SW 1271 (cell line): ENCODE data around the gene LZTFL1.

Experiments
- DNase-seq, 2 experiments: peaks; one replicate each; lab custom pipeline; 2025; lab: John Stamatoyannopoulos, UW

LZTFL1 gene

DNA sequence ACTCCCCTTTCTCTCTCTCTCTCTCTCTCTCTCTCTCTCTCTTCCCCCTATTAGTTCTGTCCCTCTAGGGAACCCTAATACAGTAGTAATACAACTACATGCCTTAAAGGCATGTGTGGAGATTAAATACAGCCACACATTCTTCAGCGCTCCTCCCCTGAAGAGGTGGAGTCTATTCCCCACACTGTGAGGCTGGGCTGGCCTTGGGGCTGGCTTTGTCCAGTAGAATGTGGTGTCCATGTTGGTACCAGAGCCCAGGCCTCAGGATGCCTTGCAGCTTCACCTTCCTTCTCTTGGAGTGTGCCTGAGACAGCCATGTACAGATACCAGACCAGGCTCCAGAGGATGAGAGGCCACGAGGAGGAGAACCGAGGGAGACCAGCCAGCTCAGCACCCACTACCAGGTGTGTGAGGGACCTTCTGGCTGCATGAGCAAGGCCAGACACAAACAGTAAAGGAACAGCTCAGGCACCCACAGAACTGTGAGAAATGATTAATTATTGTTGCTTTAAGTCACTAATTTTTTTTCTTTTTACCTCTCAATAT lies 56.2 kb downstream of the LZTFL1 start:
- no peak for DNase-seq

DNA sequence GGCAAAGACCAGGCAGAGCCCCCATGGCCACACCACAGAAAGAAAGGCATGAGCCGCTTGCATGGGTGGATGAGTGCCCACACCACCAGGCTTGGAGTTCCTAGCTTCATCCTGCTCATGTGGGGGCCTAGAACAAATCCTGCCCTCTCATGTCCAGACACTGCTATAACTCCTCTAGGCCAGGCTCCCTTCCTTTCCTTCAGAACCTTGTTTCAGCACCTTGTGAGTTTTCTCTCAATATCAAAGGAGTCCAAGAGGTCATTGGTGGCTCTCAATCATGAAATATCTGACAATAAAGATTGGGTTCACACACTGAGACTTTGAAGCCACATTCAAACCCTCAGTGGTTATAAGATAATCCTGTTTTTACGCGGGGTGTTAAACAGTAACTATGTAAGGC lies 58.3 kb downstream of the LZTFL1 start:
- no peak for DNase-seq

DNA sequence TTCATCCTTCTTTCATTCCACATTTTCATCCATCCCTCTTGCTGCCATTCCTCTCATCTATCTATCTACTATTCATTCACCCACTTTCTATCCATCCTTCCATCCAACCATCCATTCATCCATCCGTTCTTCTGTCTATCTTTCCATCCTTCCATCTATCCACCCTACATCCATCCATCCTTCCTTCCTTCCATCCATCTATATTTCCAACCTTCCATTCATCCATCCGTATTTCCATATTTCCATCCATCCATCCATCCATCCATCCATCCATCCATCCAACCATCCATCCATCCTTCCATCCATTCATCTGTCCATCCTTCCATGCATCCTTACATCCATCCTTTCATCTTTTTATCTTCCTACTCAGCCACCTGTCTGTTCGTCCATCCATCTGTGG lies 59.5 kb downstream of the LZTFL1 start:
- DNase-seq: no peak

DNA sequence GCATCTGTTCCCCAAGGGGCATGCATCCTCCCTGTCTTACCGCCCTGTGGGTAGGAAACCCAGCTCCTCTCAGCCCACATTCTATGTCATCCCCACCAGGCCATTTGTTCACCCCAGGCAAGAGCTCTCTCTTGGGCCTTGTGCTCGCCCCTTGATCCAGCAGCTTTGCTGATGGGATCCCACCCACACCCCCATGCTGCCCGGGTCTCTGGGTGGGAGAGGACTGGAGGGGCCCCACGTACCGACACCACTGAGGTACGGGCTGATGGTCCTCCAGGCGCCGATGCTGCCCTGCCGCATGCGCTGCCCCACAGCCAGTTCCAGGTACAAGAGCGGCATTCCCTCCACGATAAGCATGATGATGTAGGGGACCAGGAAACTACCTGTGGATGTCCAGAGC lies 60.1 kb downstream of the LZTFL1 start:
- DNase-seq: no peak

DNA sequence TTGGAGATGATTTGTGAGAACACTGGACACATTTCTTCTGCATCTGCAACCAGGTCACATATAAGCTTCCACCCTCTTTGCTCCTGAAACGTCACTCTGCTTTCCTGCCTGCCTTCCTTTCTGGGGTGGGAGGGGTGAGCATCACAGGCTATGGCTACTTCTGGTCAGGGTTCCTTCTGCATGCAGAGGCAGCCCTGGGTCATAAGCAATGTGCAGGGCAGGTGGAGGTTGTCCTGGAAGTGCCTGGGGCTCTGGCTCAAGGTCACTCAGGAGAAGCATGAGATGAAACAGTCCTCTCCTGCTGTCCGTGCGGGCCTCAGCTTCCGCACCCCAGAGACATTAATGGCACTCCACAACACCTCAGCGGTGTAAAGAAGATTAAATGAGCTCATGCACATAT lies 60.6 kb downstream of the LZTFL1 start:
- no peak for DNase-seq

DNA sequence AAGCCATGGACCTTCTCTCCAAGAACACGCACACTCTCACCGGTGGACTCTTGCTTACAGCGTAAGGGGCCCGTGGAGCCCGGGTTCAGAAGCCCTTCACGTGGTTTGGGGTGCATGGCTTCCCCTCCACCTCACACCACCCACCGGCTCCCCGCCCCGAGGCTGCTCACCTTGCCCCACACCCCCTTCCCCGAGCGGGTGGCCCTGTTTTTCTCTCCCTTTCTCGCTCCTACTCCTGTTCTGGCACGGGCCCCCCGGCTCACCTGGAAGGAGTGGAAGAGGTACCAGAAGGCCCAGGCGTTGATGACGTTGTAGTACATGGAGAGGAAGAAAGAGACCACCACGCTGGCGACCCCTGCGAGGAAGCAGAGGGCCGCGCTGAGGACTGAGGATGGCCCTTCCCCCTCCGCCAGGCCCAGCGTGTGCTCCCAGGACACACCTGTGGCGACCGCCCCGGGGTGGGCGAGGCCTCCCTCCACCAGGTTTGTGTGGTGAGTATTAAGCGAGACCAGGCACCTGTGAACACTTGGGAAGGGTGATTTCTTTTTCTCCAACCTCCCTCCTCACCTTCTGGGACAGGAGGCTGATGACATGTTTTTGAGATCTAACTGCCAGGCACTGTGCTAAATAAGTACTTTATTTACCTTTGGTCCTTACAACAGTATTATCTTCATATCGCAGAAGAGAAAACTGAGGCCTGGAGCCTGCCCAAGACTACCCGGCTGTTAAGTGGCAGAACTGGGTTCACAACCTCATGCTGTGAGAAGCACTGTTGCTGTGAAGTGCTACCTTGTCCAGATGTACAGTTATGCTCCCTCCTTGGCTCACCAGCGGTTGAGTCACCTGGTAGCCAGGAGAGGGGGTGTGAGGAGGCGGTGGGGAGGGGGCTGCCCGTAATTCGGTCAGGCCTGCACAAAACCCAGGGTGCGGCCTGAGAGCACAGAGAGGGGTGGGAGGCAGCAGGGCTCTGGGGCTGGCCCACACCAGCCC lies 61.9 kb downstream of the LZTFL1 start:
- DNase-seq: no peak

DNA sequence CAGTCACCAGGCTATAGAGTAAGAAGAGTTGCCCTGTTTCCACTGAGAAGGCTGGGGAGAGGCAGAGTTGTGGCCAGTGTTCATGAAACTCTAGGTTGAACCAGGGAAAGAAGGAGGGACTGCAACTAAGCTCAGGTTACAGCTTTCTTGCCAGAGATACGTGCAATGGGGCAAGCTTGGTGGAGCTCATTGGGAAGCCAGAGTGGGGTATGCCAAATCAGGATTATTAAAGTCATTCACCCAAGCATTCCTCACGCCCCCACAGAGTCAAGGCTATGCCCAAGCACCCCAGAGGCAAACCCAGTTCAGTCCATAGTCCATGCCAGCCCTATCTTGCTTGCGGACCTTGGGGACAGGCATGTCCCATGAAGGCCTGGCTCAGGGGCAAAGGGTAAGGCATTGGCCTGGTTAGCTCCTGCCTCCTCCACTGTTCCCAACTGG lies 63.1 kb downstream of the LZTFL1 start:
- no peak for DNase-seq

DNA sequence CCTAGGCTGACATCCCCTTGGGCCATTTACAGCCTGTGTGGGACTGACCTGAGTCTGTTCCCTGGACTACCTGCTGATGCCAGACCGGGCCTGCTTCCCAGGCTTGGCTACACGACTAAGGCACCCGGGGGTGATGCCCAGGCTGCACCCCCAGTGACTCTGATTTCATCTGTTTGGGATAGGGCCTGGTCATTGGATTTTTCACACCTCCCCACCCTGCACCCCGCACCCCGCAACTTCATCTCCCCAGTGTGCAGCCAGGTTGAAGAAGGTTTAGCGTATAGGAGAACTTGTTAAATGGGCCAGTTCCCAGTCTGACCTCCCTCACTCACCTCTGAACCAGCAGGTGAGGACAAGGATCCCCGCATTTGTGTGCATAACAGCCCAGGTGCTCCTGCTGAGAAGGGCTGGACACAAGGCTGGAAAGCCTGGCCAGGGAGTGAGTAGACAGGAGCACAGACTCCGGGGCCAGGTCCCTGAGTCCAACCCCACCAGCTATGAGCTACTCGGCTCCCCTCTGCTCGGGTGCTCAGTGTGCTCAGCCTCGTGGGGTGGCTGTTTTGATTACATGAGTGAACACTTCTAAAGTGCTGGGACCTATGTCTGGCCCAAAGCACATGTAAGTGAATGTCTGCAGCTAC lies 64.1 kb downstream of the LZTFL1 start:
- DNase-seq: no peak

DNA sequence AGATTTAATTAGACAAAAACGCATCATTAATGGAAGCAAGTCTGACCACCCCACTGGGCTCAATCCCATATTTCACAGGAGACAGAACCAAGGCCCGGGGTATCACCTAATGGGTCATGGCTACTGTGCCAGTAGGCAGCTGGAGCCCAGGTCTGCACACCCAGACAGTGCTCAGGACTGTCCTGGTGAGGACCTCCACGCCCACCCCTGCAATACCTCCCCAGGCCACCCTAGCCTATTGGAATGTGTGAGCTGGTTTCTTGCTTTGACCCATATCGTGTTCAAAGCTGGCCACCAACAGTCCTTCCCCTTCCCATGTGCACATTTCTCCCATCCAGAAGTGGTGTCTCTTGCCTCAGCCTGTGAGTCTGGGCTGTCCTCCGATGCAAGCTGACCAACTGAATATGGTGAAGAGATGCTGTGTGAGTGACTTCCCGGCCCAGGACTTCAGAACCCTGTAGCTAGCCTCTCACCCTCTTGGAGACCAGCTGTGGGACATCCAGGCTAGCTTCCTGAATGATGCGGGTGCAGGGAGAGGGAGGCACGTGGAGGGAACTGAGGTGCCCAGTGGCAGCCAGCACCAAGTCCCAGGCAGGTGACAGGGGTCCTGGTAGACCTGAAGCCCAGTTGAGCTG lies 64.7 kb downstream of the LZTFL1 start:
- no peak for DNase-seq

DNA sequence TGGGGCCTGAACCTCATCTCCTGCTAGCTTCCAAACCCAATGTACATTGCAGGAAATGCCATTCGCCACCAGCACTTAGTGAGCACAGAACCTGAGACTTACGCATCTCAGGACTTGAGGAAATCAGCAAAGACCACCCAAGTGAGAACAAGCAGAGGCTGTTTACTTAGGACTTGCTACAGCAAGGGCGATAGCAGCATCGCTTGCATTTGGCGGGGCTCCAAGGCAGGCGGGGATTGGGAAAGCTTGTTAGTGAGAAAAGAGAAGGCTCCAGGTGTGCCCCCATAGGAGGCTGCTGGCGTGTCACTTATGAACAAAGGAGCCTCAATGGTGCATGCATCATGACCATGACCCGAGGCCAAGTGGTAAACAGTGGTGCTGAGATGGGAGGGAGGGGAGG lies 65.3 kb downstream of the LZTFL1 start:
- DNase-seq: no peak

DNA sequence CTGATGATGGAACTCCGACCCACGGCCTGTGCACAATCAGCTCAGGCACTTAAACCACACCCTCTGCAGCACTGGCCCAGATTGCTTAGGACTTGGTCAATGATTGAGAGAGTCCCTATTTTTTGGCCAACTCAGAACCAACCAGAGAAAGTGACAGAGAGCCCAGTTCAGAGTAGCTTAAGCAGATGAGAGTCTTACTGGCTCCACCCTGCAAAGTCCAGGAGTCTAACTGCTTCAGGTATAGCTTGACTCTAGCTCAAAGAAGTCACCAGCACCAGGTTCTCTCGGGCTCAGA lies 65.7 kb downstream of the LZTFL1 start:
- DNase-seq: no peak

DNA sequence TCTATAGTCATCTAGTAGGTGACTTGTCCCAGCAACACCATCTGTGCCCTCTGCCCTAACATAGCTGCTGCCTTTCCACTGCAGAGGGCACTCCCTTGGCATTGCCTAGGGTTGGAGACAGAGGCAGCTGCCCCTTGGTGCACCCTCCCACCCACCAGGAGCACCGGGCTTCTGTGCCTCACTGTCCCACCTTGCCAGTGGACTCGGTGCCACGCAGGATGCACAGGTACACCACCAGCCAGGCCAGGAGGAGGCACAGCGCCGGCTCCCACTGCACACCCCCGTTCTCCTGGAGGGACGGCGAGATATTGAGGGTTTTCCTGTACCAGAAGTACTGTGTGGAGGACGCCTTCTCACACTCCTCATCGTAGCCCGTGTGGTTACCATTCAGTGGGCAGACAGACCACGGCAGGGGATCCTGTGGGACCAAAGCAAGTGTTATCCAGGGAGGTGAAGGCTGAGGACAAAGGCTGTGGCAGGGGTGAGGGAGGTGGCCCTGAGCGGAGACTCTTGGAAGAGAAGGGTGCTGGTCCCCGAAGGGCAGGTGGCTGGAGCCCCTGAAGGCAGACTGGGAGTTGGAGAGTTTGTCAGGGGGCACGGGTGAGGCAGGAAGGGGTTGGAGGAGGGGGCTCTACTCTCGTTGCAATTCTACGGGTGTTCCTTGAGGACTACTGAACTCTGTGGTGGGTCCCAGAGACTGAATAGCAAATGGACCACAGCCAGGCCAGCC lies 66.2 kb downstream of the LZTFL1 start:
- no peak for DNase-seq

DNA sequence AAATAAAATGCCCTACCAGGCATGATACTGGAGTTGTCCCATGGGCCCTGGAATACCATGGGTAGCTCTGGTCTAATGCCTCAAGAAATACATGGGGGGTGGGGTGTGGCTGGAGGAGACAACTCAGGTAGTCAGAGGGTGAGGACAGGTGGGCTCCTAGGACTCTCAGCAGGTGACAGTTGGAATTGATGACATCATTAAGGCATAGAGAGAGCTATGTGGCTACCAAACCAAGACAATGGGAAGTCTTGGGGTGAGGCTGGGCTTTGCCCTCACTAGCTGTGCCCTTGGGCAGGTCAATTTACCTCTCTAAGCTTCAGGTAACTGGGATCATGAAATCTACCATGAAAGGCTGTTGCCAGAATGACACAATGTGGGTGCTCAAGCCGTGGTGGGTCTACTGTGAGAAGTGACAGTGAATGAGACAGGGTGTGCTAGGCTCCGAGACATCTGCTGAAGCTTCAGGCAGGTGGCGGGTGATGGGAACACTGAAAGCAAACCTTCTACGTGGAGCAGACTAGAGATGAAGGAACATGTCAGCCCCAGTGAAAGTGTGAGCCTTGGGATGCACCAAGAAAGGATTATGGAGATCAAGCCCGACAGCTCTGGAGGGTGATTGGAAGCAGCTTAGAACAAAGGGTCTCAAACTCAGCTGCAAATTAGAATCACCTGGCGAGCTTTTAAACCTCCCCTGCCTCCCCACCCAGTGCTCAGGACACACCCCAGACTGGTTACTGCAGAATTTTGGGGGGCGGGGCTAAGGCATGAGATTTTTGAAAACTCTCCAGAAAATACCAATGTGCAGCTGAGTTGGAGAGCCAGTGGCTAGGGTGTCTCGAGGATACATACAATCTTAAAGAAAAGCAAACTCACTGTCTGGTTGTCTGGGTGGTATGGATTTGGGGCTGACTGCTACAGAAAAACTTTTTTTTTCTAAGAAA lies 67.1 kb downstream of the LZTFL1 start:
- no peak for DNase-seq

DNA sequence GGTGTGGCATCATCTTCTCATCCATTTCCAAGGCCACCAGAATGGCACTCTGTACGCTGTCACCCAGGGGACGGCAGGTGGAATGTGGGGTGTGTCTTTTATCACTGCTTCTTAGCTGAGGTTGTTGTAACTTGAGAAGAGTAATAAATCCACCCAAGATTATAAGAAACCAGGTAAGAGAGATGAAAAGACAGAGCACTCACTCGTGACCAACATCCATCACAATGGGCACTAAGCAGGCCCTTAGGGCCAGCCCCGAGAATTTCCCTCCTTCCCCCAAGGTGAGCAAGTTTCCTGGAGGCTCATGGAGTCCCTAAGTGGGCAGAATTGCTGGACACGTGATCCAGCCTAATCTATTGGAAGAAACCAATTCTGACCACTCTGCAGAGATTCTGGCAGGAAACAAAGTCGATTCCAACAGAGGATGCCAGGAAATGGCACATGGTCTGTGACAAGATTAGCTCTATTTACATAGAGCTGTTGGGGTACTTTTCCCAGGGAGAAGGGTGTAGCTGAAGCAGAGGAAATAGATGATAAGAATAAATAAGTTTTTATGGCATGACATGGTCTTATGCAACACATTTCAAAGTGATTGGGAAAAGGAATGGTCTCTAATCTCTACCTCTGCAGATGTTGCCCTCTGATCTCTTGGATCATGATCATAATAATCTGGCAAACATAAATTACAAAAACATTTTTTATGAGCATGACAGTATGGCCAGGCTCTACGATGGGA lies 68.0 kb downstream of the LZTFL1 start:
- DNase-seq: no peak
